Measurements from ENCODE around the gene PSORS1C1.

DNA sequence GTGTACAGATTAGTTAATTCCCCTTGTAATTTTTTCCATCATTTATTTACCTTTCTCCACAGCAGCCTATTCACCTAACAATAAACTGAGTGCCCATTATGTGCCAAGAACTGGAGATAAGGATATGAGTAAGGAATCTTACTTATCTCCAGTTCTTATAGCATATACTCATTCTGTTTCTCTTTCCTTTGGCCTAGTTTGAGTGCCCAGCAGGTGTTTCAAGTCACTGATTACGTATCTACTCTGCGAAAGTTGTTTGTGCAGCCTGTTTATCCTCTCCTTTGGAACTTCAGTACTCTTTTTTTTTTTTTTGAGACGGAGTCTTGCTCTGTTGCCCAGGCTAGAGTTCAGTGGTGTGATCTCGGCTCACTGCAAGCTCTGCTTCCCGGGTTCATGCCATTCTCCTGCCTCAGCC lies 73.2 kb downstream of the PSORS1C1 start:
- TF ChIP-seq POLR2A (IDR thresholded peaks at IDR 0.05) (no peak), EP300 (IDR thresholded peaks at IDR 0.05) (no peak)
- TF ChIP-seq, protein P1, sequence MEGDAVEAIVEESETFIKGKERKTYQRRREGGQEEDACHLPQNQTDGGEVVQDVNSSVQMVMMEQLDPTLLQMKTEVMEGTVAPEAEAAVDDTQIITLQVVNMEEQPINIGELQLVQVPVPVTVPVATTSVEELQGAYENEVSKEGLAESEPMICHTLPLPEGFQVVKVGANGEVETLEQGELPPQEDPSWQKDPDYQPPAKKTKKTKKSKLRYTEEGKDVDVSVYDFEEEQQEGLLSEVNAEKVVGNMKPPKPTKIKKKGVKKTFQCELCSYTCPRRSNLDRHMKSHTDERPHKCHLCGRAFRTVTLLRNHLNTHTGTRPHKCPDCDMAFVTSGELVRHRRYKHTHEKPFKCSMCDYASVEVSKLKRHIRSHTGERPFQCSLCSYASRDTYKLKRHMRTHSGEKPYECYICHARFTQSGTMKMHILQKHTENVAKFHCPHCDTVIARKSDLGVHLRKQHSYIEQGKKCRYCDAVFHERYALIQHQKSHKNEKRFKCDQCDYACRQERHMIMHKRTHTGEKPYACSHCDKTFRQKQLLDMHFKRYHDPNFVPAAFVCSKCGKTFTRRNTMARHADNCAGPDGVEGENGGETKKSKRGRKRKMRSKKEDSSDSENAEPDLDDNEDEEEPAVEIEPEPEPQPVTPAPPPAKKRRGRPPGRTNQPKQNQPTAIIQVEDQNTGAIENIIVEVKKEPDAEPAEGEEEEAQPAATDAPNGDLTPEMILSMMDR (IDR thresholded peaks at IDR 0.05): no peak
